Adrenal gland (tissue), 12 donors: Measurements from ENCODE around the gene SSC5D. TPM values are rescaled to one million over a fixed set of nuclear protein-coding genes. Genes with fewer than 3 reads are reported as not detected.

Experiments used
- DNase-seq, 7 donors: peaks; one replicate each; pipeline ENCODE4 v3.0.0-alpha.2; 2019 to 2020
- H3K27ac ChIP-seq, 5 donors: fragments of 200-600 bp; sonication (generic) in 4 of 5; 1 replicate in 3 of 5; 2 replicates in 2 of 5; pipeline versions ENCODE4 v1.5.1 to v1.8.0; 2016 to 2020; ENCODE audit warnings: mild to moderate bottlenecking in 1 of 5
- H3K27me3 ChIP-seq: fragments of 200-600 bp; 2 replicates; pipeline ENCODE4 v1.8.0; 2021
- H3K36me3 ChIP-seq, 2 donors: fragments of 200-600 bp; replicated peaks in 1 of 2; 1 replicate in 1 of 2; 2 replicates in 1 of 2; pipeline versions ENCODE4 v1.5.1 to v1.8.0; 2018 to 2022
- H3K4me1 ChIP-seq, 2 donors: fragments of 200-600 bp; replicated peaks in 1 of 2; 1 replicate in 1 of 2; 2 replicates in 1 of 2; pipeline versions ENCODE4 v1.5.1 to v1.8.0; 2018 to 2021
- H3K4me3 ChIP-seq, 4 donors: fragments of 200-600 bp; sonication (generic) in 3 of 4; one replicate each; pipeline ENCODE4 v1.5.1; 2016 to 2018
- H3K9me3 ChIP-seq, 3 donors: fragments of 200-600 bp; sonication (generic) in 1 of 3; replicated peaks in 1 of 3; 1 replicate in 2 of 3; 2 replicates in 1 of 3; pipeline versions ENCODE4 v1.5.1 to v1.8.0; 2016 to 2021
- CTCF ChIP-seq, 6 experiments: fragments of 450-650 bp in 4 of 6; fragments of 200-600 bp in 2 of 6; sonication (generic) in 1 of 6; IDR thresholded peaks; 1 replicate in 5 of 6; 2 replicates in 1 of 6; pipeline versions ENCODE4 v1.5.1 to v1.8.0; 2016 to 2021; ENCODE audit warnings: antibody characterized with exemption in 6 of 6, mild to moderate bottlenecking in 2 of 6, moderate library complexity in 1 of 6
- POLR2A ChIP-seq, 2 donors: fragments of 450-650 bp; IDR thresholded peaks; one replicate each; pipeline ENCODE4 v1.6.1; 2017; ENCODE audit warnings: antibody characterized with exemption in 2 of 2, mild to moderate bottlenecking in 2 of 2, moderate library complexity in 1 of 2
- WGBS, 4 donors: extraction: QIAGEN DNeasy Blood & Tissue Kit in 2 of 4; methylation state at CpG; one replicate each; pipeline versions ENCODE4 v1.1.5 to v1.1.7; 2013 to 2017; 5-methylcytosine and 5-hydroxymethylcytosine counted together
- intact Hi-C, 2 donors: fragments of 100-400 bp; cut with DNase I; formaldehyde crosslinking; loops; one replicate each; pipeline versions ENCODE4 v1.14.1 to v1.15.0; 2022 to 2023
- polyA plus RNA-seq, 3 donors: library from polyadenylated mRNA; stranded (reverse); fragments of 200-250 nt in 2 of 3; fragments of 350-450 nt in 1 of 3; fragmentation: Illumina TruSeq in 1 of 3; extraction: RNeasy Lipid Tissue Mini Kit (QIAGEN cat#74804) in 1 of 3; gene quantifications; one replicate each; pipeline ENCODE4 v1.2.3, GENCODE V29; 2013 to 2014
- total RNA-seq, 9 donors: library from RNA; depleted of rRNA in 4 of 9; stranded (reverse); fragments of >200 nt in 4 of 9; fragments of 120-200 nt in 1 of 9; fragmentation: NEBNext Ultra II Directional in 1 of 9; extraction: Animal tissue kit (Norgen Biotek cat#: 25700) in 1 of 9; gene quantifications; one replicate each; pipeline versions ENCODE4 v1.1.0 to v1.2.4, GENCODE V29; 2013 to 2023
- donor health status: healthy with polysubstance abuse.
- donor health status: Bipolar disorder and iron deficiency.
- donor health status: DM: yes; HTN: yes; CAD: no.
- donor health status: DM: no; HTN: no; CAD: no.
- donor health status: DM: no; HTN: no; CAD: no.
- donor health status: DM: yes; HTN: yes; CAD: no.

SSC5D gene
- total and polyA plus RNA-seq, 12 donors = 0.33 to 10.0 (median 4.4) TPM

- H3K9me3 ChIP-seq = no peaks in the 10 kb centered on the region
- no peaks in the 10 kb centered on the region for H3K36me3 ChIP-seq
- WGBS, 4 donors = 35 to 49% (median 40%) methylated on average over 15 to 29 of the region's 29 CpGs
- H3K4me3 ChIP-seq = no peak overlapping the region
- TF ChIP-seq CTCF (IDR thresholded peaks at IDR 0.05) = no peak
- TF ChIP-seq POLR2A (IDR thresholded peaks at IDR 0.05) = no peak
- intact Hi-C loops = no loop called here
- no peak for DNase-seq
- H3K27me3 ChIP-seq = peaks cover 6% of the 10 kb centered on the region
- H3K27ac ChIP-seq = no peak overlapping the region
- H3K4me1 ChIP-seq = no peaks in the 10 kb centered on the region
These were observed 37.3 kb downstream of the SSC5D start for GRCh38 chr19:55525289-55526101.

- TF ChIP-seq POLR2A (IDR thresholded peaks at IDR 0.05) (no peak), CTCF (IDR thresholded peaks at IDR 0.05) (no peak)
- Histone ChIP-seq H3K4me1 (no peaks in the 10 kb centered on the region), H3K4me3 (no peak overlapping the region), H3K27me3 (peaks cover 6% of the 10 kb centered on the region), H3K27ac (no peak overlapping the region), H3K9me3 (no peaks in the 10 kb centered on the region), H3K36me3 (no peaks in the 10 kb centered on the region)
- 24 to 47% (median 26%) methylated on average over 22 to 35 of the region's 35 CpGs for WGBS, 4 donors
- peak in 6 of 7 donors; percentile 40 to 61 (median 46) for DNase-seq
- intact Hi-C loops = no loop called here
These were observed 38.3 kb downstream of the SSC5D start for GRCh38 chr19:55526216-55527196.

GRCh38 chr19:55527197-55528029 is 39.2 kb downstream of the SSC5D start:
- Histone ChIP-seq H3K36me3 (no peaks in the 10 kb centered on the region), H3K4me1 (no peaks in the 10 kb centered on the region), H3K4me3 (no peak overlapping the region), H3K9me3 (no peaks in the 10 kb centered on the region), H3K27me3 (peaks cover 6% of the 10 kb centered on the region), H3K27ac (no peak overlapping the region)
- no peak for DNase-seq
- TF ChIP-seq POLR2A (IDR thresholded peaks at IDR 0.05) (no peak), CTCF (IDR thresholded peaks at IDR 0.05) (no peak)
- intact Hi-C loops = no loop called here
- 72 to 82% (median 75%) methylated on average over 21 to 22 of the region's 22 CpGs for WGBS, 4 donors
